ENCODE results near the gene SPOP.

The SPOP gene

DNA sequence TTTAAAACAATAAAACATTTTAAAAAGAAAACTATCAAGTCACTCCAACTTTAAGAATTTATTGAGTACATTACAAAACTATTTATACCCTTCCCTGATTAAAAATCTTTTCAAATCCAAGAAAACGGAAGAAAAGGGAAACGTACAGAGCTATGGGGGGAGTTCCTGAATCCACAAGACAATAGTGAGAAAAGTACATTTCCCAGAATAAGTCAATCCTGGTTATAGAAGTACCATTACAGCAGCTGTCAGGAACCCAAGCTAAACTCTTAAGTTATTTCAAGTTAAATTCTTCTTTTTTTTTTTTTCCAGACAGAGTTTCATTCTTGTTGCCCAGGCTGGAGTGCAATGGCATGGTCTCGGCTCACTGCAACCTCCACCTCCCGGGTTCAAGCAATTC is 45.7 kb downstream of the SPOP start:
- POLR2A ChIA-PET: interaction anchor here (0.5 kb wide), 1 partner anchor 45 kb away, joined by 7 read pairs; no protein-coding TSS in a partner anchor

DNA sequence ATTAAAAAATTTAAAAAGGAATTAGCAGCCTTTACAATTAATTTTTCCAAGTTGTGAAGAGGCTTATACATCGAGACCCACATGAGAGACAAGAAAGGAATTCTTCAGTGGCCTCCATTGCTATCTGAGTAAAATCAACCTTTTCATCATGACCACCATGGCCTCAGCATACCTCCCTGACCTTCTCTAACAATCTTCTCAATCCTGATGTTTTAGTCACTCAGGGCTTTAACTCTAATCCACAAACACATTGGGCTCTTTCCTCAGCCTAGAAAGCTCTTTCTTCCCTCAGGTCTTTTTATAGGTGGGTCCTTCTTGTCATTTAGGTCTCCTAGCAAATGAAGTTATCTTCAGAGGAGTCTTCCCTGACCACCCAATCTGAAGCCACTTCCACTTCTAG is 46.4 kb downstream of the SPOP start:
- Histone ChIP-seq H3K27ac (ENCODE audit: extremely low read depth, low read depth, low read length) (no peak overlapping the region), H3K36me3 (ENCODE audit: control insufficient read depth in 2 of 2, insufficient read depth in 1 of 2, low read length in 2 of 2) (peaks cover 0 to under 1% of the 10 kb centered on the region in 2 experiments; a peak in 1 of 3 replicates), H3K4me1 (ENCODE audit: control insufficient read depth, insufficient read depth, low read length) (peaks cover 21% of the 10 kb centered on the region), H3K4me3 (ENCODE audit: low read depth, low read length) (no peak overlapping the region), H3K9me3 (ENCODE audit: control insufficient read depth, insufficient read depth, low read depth, low read length) (no peaks in the 10 kb centered on the region)
- CTCF ChIA-PET: interaction anchor here (0.6 to 1.3 kb wide), 5 partner anchors 13 to 743 kb away, joined by 4 to 8 read pairs (median 4); no protein-coding TSS in a partner anchor
- TF ChIP-seq ZNF521 (tag by site-specific recombination; IDR thresholded peaks at IDR 0.05): no peak
- no peak for TF ChIP-seq ZNF121 (tag by site-specific recombination; IDR thresholded peaks at IDR 0.05)
- no peak for TF ChIP-seq ZNF274 (IDR thresholded peaks at IDR 0.05; ENCODE audit: low read length)
- TF ChIP-seq ZNF274 (tag by site-specific recombination; IDR thresholded peaks at IDR 0.05; ENCODE audit: borderline replicate concordance): no peak
- no peak for TF ChIP-seq ZNF366 (tag by site-specific recombination; conservative IDR thresholded peaks at IDR 0.05)
- no peak for TF ChIP-seq ZNF423 (tag by site-specific recombination; IDR thresholded peaks at IDR 0.05)
- TF ChIP-seq YY2 (tag by site-specific recombination; IDR thresholded peaks at IDR 0.05): no peak
- TF ChIP-seq ZNF626 (tag by site-specific recombination; IDR thresholded peaks at IDR 0.05): no peak
- no peak for TF ChIP-seq ZNF629 (tag by site-specific recombination; IDR thresholded peaks at IDR 0.05)
- TF ChIP-seq ZNF23 (tag by site-specific recombination; IDR thresholded peaks at IDR 0.05; ENCODE audit: borderline replicate concordance): no peak
- TF ChIP-seq RBAK (tag by site-specific recombination; IDR thresholded peaks at IDR 0.05): no peak
- TF ChIP-seq ZNF843 (tag by site-specific recombination; IDR thresholded peaks at IDR 0.05): no peak
- POLR2A ChIA-PET: no interaction called here

More for the DNA sequence above, 45.7 kb downstream of the SPOP start:
- TF ChIP-seq ZNF146 (tag by site-specific recombination; IDR thresholded peaks at IDR 0.05) (no peak), ZNF350 (tag by site-specific recombination; IDR thresholded peaks at IDR 0.05) (no peak), ZNF292 (tag by site-specific recombination; IDR thresholded peaks at IDR 0.05; ENCODE audit: borderline replicate concordance, low read depth) (no peak), ZNF837 (tag by site-specific recombination; IDR thresholded peaks at IDR 0.05) (no peak), ZNF274 (IDR thresholded peaks at IDR 0.05; ENCODE audit: low read length) (no peak), ZNF274 (tag by site-specific recombination; IDR thresholded peaks at IDR 0.05; ENCODE audit: borderline replicate concordance) (no peak), ZFP3 (tag by site-specific recombination; IDR thresholded peaks at IDR 0.05; ENCODE audit: low read depth) (no peak)
- TF ChIP-seq, protein P1, sequence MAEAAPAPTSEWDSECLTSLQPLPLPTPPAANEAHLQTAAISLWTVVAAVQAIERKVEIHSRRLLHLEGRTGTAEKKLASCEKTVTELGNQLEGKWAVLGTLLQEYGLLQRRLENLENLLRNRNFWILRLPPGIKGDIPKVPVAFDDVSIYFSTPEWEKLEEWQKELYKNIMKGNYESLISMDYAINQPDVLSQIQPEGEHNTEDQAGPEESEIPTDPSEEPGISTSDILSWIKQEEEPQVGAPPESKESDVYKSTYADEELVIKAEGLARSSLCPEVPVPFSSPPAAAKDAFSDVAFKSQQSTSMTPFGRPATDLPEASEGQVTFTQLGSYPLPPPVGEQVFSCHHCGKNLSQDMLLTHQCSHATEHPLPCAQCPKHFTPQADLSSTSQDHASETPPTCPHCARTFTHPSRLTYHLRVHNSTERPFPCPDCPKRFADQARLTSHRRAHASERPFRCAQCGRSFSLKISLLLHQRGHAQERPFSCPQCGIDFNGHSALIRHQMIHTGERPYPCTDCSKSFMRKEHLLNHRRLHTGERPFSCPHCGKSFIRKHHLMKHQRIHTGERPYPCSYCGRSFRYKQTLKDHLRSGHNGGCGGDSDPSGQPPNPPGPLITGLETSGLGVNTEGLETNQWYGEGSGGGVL (tag by site-specific recombination; IDR thresholded peaks at IDR 0.05): no peak
- TF ChIP-seq, protein P2, sequence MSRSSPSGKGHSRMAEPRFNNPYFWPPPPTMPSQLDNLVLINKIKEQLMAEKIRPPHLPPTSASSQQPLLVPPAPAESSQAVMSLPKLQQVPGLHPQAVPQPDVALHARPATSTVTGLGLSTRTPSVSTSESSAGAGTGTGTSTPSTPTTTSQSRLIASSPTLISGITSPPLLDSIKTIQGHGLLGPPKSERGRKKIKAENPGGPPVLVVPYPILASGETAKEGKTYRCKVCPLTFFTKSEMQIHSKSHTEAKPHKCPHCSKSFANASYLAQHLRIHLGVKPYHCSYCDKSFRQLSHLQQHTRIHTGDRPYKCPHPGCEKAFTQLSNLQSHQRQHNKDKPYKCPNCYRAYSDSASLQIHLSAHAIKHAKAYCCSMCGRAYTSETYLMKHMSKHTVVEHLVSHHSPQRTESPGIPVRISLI (tag by site-specific recombination; IDR thresholded peaks at IDR 0.05): no peak
- H3K4me3 ChIP-seq (ENCODE audit: low read depth, low read length): no peak overlapping the region
- CTCF ChIA-PET: interaction anchor here (0.6 to 1.3 kb wide), 4 partner anchors 14 to 743 kb away, joined by 4 to 5 read pairs (median 4); no protein-coding TSS in a partner anchor
- H3K4me1 ChIP-seq (ENCODE audit: control insufficient read depth, insufficient read depth, low read length): peaks cover 21% of the 10 kb centered on the region
- no peaks in the 10 kb centered on the region for H3K36me3 ChIP-seq (ENCODE audit: control insufficient read depth in 2 of 2, insufficient read depth in 1 of 2, low read length in 2 of 2)
- no peak overlapping the region for H3K27ac ChIP-seq (ENCODE audit: extremely low read depth, low read depth, low read length)
- no peaks in the 10 kb centered on the region for H3K9me3 ChIP-seq (ENCODE audit: control insufficient read depth, insufficient read depth, low read depth, low read length)
